Osteoblast (primary cell): ENCODE results near the gene MUC6. TPM values are rescaled to one million over a fixed set of nuclear protein-coding genes. Genes with fewer than 3 reads are reported as not detected.

ENCODE experiments used
- DNase-seq: peaks from one replicate; pipeline ENCODE4 v3.0.0; 2011; ENCODE audit warnings: low spot score, mixed read lengths; ENCODE audit not compliant: insufficient read length; ENCODE audit errors: missing footprints
- H2AFZ ChIP-seq: 2 replicates; pipeline ENCODE4 v1.6.0; 2011; ENCODE audit warnings: mild to moderate bottlenecking, low read length
- H3K27ac ChIP-seq: 2 replicates; pipeline ENCODE4 v1.5.1; 2011; ENCODE audit warnings: mild to moderate bottlenecking, low read depth, low read length, moderate library complexity
- H3K27me3 ChIP-seq: 2 replicates; pipeline ENCODE4 v1.6.0; 2012; ENCODE audit warnings: mild to moderate bottlenecking, control low read depth, inconsistent platforms, low read length, moderate library complexity; ENCODE audit not compliant: insufficient read depth
- H3K36me3 ChIP-seq: 2 replicates; pipeline ENCODE4 v1.5.1; 2011; ENCODE audit warnings: mild to moderate bottlenecking, low read length, control low read depth, moderate library complexity; ENCODE audit not compliant: insufficient read depth
- H3K4me1 ChIP-seq: 2 replicates; pipeline ENCODE4 v1.5.1; 2011; ENCODE audit warnings: mild to moderate bottlenecking, low read length, control low read depth, moderate library complexity; ENCODE audit not compliant: insufficient read depth
- H3K4me2 ChIP-seq: 2 replicates; pipeline ENCODE4 v1.6.0; 2011; ENCODE audit warnings: mild to moderate bottlenecking, low read length; ENCODE audit not compliant: insufficient read depth
- H3K4me3 ChIP-seq: fragments of 200-600 bp; sonication (generic); 3 replicates; pipeline ENCODE4 v1.5.1; 2012; ENCODE audit warnings: mild to moderate bottlenecking, low read length, inconsistent platforms; ENCODE audit not compliant: insufficient read depth
- H3K79me2 ChIP-seq: 2 replicates; pipeline ENCODE4 v1.6.0; 2012; ENCODE audit warnings: mild to moderate bottlenecking, low read length, control low read depth, inconsistent platforms; ENCODE audit not compliant: insufficient read depth
- H3K9me3 ChIP-seq: 2 replicates; pipeline ENCODE4 v1.5.1; 2011; ENCODE audit warnings: low read depth, low read length, control low read depth
- H4K20me1 ChIP-seq: 2 replicates; pipeline ENCODE4 v1.6.0; 2012; ENCODE audit warnings: mild to moderate bottlenecking, low read length, control low read depth; ENCODE audit not compliant: insufficient read depth
- total RNA-seq: library from RNA; depleted of rRNA; stranded (reverse); fragments of >200 nt; gene quantifications from 2 replicates; pipeline ENCODE4 v1.2.3, GENCODE V29; 2012
- TF ChIP-seq, protein P1 (sequence below): IDR thresholded peaks from 2 replicates; pipeline ENCODE4 v1.5.1; 2011; ENCODE audit warnings: mild to moderate bottlenecking, low read depth, low read length, moderate library complexity; ENCODE audit errors: extremely low read depth

MUC6 gene
- total RNA-seq, 1 donor = not detected

DNA sequence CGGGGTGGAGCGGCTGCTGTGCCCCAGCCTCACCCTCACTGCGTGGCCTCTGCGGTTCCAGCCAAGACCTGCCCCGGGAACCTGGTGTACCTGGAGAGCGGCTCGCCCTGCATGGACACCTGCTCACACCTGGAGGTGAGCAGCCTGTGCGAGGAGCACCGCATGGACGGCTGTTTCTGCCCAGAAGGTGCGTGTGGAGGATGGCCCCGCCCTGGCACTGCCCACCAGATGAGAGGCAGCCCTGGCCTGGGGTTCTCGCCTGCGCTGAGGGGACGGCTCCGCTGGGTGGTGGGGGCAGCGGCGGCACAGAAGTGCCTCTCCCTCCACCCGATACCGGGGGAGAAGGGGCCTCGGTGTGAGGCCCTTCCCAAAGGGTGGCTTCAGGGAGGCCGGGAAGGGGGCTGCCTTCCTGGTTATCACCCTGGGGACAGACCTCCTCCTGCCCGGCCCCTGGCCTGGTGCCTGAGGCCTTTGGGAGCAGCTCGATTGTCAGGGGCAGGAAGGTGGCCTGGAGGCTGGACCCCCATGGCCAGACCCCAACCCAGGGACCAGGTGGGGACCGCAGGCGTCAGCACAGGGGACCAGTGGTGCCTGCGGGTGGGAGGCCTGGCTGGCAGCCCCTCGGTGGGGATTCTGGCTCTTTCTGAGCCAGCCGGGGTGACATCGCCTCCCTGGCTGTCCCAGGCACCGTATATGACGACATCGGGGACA, 45.2 kb upstream of the MUC6 start:
- Histone ChIP-seq H2AFZ (no peak overlapping the region), H3K79me2 (no peaks in the 10 kb centered on the region), H3K27ac (no peak overlapping the region), H3K9me3 (no peaks in the 10 kb centered on the region), H3K4me2 (no peak overlapping the region), H4K20me1 (no peaks in the 10 kb centered on the region), H3K4me3 (no peak overlapping the region), H3K27me3 (no peaks in the 10 kb centered on the region), H3K4me1 (no peaks in the 10 kb centered on the region), H3K36me3 (no peaks in the 10 kb centered on the region)
- DNase-seq = peak; percentile 82
- TF ChIP-seq, protein P1, sequence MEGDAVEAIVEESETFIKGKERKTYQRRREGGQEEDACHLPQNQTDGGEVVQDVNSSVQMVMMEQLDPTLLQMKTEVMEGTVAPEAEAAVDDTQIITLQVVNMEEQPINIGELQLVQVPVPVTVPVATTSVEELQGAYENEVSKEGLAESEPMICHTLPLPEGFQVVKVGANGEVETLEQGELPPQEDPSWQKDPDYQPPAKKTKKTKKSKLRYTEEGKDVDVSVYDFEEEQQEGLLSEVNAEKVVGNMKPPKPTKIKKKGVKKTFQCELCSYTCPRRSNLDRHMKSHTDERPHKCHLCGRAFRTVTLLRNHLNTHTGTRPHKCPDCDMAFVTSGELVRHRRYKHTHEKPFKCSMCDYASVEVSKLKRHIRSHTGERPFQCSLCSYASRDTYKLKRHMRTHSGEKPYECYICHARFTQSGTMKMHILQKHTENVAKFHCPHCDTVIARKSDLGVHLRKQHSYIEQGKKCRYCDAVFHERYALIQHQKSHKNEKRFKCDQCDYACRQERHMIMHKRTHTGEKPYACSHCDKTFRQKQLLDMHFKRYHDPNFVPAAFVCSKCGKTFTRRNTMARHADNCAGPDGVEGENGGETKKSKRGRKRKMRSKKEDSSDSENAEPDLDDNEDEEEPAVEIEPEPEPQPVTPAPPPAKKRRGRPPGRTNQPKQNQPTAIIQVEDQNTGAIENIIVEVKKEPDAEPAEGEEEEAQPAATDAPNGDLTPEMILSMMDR = no peak

DNA sequence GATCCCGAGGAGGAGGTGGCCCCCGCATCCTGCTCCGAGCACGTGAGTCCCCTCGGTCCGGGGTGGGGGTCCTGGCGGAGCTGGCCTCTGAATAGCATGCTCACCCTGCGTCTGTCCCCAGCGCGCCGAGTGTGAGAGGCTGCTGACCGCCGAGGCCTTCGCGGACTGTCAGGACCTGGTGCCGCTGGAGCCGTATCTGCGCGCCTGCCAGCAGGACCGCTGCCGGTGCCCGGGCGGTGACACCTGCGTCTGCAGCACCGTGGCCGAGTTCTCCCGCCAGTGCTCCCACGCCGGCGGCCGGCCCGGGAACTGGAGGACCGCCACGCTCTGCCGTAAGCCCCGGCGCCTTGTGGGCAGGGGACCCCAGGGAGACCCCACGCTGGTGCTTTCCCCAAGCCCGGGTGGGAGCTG, 41.7 kb upstream of the MUC6 start:
- H3K79me2 ChIP-seq = no peaks in the 10 kb centered on the region
- H3K27me3 ChIP-seq = no peaks in the 10 kb centered on the region
- no peak overlapping the region for H2AFZ ChIP-seq
- H3K4me1 ChIP-seq = peaks cover 3% of the 10 kb centered on the region
- H4K20me1 ChIP-seq = no peaks in the 10 kb centered on the region
- no peaks in the 10 kb centered on the region for H3K36me3 ChIP-seq
- TF ChIP-seq, protein P1 = no peak
- no peak overlapping the region for H3K4me3 ChIP-seq
- no peak for DNase-seq
- no peaks in the 10 kb centered on the region for H3K9me3 ChIP-seq
- H3K4me2 ChIP-seq = no peak overlapping the region
- no peak overlapping the region for H3K27ac ChIP-seq

DNA sequence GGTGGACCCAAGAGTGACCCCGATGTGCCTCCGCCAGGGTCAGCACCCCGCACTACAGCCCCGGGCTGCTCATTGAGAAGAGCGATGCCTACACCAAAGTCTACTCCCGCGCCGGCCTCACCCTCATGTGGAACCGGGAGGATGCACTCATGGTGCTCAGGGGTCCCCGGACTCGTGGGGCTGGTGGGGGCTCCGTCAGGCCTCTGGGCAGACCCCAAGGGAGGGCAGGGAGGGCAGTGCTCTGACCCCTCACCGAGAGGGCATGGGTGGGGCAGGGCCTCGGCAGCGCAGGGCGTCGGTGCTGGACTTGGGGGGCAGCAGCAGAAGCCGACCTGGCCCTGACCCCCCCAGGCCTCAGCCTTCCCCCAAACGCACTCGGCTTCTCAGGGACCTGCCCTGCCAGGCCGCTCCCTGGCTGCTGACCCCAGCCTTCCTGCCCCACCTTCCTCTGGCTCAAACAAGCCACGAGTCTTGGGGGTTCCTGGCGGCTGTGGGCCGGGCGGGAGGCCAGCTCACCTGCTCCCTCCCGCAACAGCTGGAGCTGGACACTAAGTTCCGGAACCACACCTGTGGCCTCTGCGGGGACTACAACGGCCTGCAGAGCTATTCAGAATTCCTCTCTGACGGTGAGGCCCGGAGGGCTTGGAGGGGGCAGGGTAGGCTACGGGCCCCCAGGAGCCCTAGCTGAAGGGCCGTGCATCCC, 41.0 kb upstream of the MUC6 start:
- Histone ChIP-seq H3K4me3 (no peak overlapping the region), H3K27ac (no peak overlapping the region), H3K9me3 (no peaks in the 10 kb centered on the region), H3K4me1 (peaks cover 3% of the 10 kb centered on the region), H3K36me3 (no peaks in the 10 kb centered on the region), H3K79me2 (no peaks in the 10 kb centered on the region), H3K27me3 (no peaks in the 10 kb centered on the region), H4K20me1 (no peaks in the 10 kb centered on the region), H3K4me2 (no peak overlapping the region), H2AFZ (no peak overlapping the region)
- DNase-seq = peak; percentile 72
- TF ChIP-seq, protein P1 = no peak

DNA sequence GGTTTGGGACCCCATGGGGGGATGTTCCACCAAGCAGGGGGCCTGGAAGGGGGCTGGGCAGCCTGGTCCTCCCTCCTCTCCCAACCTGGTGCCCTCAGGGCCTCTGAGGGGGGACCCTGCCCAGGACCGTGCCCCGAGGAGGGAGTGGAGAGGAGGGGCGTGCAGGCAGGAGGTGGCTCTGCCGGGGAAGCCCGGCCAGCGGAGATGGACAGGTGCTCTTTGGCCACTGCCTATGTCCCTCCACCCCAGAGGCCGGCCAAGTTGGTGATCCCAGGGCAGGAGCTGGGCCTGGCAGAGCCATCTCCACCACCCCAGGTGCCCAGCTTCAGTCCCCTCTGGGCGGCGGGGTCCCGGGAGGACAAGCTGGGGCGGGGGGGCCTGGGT, 40.5 kb upstream of the MUC6 start:
- TF ChIP-seq, protein P1 = no peak
- H3K4me3 ChIP-seq = no peak overlapping the region
- peaks cover 3% of the 10 kb centered on the region for H3K4me1 ChIP-seq
- no peaks in the 10 kb centered on the region for H3K36me3 ChIP-seq
- peak; percentile 52 for DNase-seq
- no peaks in the 10 kb centered on the region for H3K27me3 ChIP-seq
- H3K4me2 ChIP-seq = no peak overlapping the region
- no peaks in the 10 kb centered on the region for H3K9me3 ChIP-seq
- no peak overlapping the region for H3K27ac ChIP-seq
- H2AFZ ChIP-seq = no peak overlapping the region
- H4K20me1 ChIP-seq = no peaks in the 10 kb centered on the region
- no peaks in the 10 kb centered on the region for H3K79me2 ChIP-seq
